GM23338 (cell line): ENCODE data around the gene L2HGDH. TPM values are rescaled to one million over a fixed set of nuclear protein-coding genes. Genes with fewer than 3 reads are reported as not detected.

Experiments
- ATAC-seq: fragments of 200-7000 bp; cut with Tn5 transposase; 3 replicates; pipeline ENCODE4 v1.9.1; 2020
- DNase-seq: peaks from one replicate; pipeline ENCODE4 v3.0.0-alpha.2; 2015; ENCODE audit warnings: low spot score
- H2AFZ ChIP-seq: fragments of 200-600 bp; sonication (generic); 2 replicates; pipeline ENCODE4 v1.8.0; 2016; ENCODE audit warnings: antibody characterized with exemption, mild to moderate bottlenecking, moderate library complexity
- H3F3A ChIP-seq: fragments of 200-600 bp; sonication (generic); replicated peaks from 2 replicates; pipeline ENCODE4 v1.8.0; 2017; ENCODE audit warnings: antibody characterized with exemption, mixed run types, low read depth
- H3K27ac ChIP-seq: fragments of 200-600 bp; sonication (generic); 2 replicates; pipeline ENCODE4 v1.6.1; 2016; ENCODE audit warnings: low read depth
- H3K27me3 ChIP-seq: fragments of 200-600 bp; sonication (generic); 2 replicates; pipeline ENCODE4 v1.8.0; 2016; ENCODE audit warnings: mild to moderate bottlenecking, mixed run types, moderate library complexity; ENCODE audit not compliant: insufficient read depth
- H3K36me3 ChIP-seq: fragments of 200-600 bp; sonication (generic); 2 replicates; pipeline ENCODE4 v1.8.0; 2016; ENCODE audit warnings: mild to moderate bottlenecking; ENCODE audit not compliant: insufficient read depth
- H3K4me1 ChIP-seq: fragments of 200-600 bp; sonication (generic); 2 replicates; pipeline ENCODE4 v1.8.0; 2016; ENCODE audit warnings: mild to moderate bottlenecking, moderate library complexity; ENCODE audit not compliant: insufficient read depth
- H3K4me2 ChIP-seq: fragments of 200-600 bp; sonication (generic); 2 replicates; pipeline ENCODE4 v1.7.1; 2017; ENCODE audit warnings: mixed run types
- H3K4me3 ChIP-seq: fragments of 200-600 bp; sonication (generic); 2 replicates; pipeline ENCODE4 v1.6.1; 2016; ENCODE audit warnings: mixed run types
- H3K79me2 ChIP-seq: fragments of 200-600 bp; sonication (generic); replicated peaks from 2 replicates; pipeline ENCODE4 v1.8.0; 2017; ENCODE audit warnings: mild to moderate bottlenecking; ENCODE audit not compliant: insufficient read depth
- H3K9me2 ChIP-seq: fragments of 200-600 bp; sonication (generic); 2 replicates; pipeline ENCODE4 v1.8.0; 2017; ENCODE audit not compliant: insufficient read depth
- H4K20me1 ChIP-seq: fragments of 200-600 bp; sonication (generic); replicated peaks from 2 replicates; pipeline ENCODE4 v1.8.0; 2017; ENCODE audit warnings: mild to moderate bottlenecking; ENCODE audit not compliant: insufficient read depth
- H3K27ac Mint-ChIP-seq: 2 replicates; pipeline ENCODE4 v1.8.0; 2020; ENCODE audit warnings: inconsistent platforms, mild to moderate bottlenecking, moderate library complexity, mixed read lengths
- H3K27me3 Mint-ChIP-seq: 3 replicates; pipeline ENCODE4 v1.8.0; 2022; ENCODE audit warnings: low read depth, mild to moderate bottlenecking, moderate library complexity, mixed read lengths, inconsistent platforms; ENCODE audit not compliant: insufficient read depth, poor library complexity
- H3K36me3 Mint-ChIP-seq: 3 replicates; pipeline ENCODE4 v1.8.0; 2021; ENCODE audit warnings: low read depth, mild to moderate bottlenecking, inconsistent platforms, moderate library complexity, mixed read lengths
- H3K4me1 Mint-ChIP-seq: 3 replicates; pipeline ENCODE4 v1.8.0; 2020; ENCODE audit warnings: mild to moderate bottlenecking, inconsistent platforms, mixed read lengths
- H3K4me3 Mint-ChIP-seq: 3 replicates; pipeline ENCODE4 v1.8.0; 2021; ENCODE audit warnings: moderate library complexity, mild to moderate bottlenecking, inconsistent platforms, mixed read lengths
- H3K9me3 Mint-ChIP-seq: 3 replicates; pipeline ENCODE4 v1.8.0; 2020; ENCODE audit warnings: moderate library complexity, mild to moderate bottlenecking, inconsistent platforms, mixed read lengths
- CREB1 ChIP-seq: fragments of 250-450 bp; sonication (Bioruptor Pico); IDR thresholded peaks from 2 replicates; pipeline ENCODE4 v1.5.0; 2020; ENCODE audit warnings: low read depth, mild to moderate bottlenecking, moderate library complexity
- ETS1 ChIP-seq: IDR thresholded peaks from 2 replicates; pipeline ENCODE4 v1.6.1; 2016; ENCODE audit warnings: antibody characterized with exemption
- EZH2phosphoT487 ChIP-seq: fragments of 200-600 bp; sonication (generic); IDR thresholded peaks from one replicate; pipeline ENCODE4 v1.8.1; 2018; ENCODE audit warnings: antibody characterized with exemption; ENCODE audit not compliant: unreplicated experiment
- JUNB ChIP-seq: IDR thresholded peaks from one replicate; pipeline ENCODE4 v1.6.1; 2016; ENCODE audit warnings: antibody characterized with exemption; ENCODE audit not compliant: unreplicated experiment
- NANOG ChIP-seq: IDR thresholded peaks from 2 replicates; pipeline ENCODE4 v1.6.1; 2016; ENCODE audit warnings: antibody characterized with exemption, borderline replicate concordance
- STAT1 ChIP-seq: IDR thresholded peaks from one replicate; pipeline ENCODE4 v1.6.1; 2016; ENCODE audit warnings: antibody characterized with exemption; ENCODE audit not compliant: unreplicated experiment
- ZNF114 ChIP-seq: fragments of 250-450 bp; sonication (Bioruptor Pico); IDR thresholded peaks from 2 replicates; pipeline ENCODE4 v1.5.0; 2020; ENCODE audit warnings: mild to moderate bottlenecking, moderate library complexity
- ZNF331 ChIP-seq: fragments of 250-450 bp; sonication (Bioruptor Pico); IDR thresholded peaks from 2 replicates; pipeline ENCODE4 v1.5.0; 2020; ENCODE audit warnings: low read depth, mild to moderate bottlenecking, moderate library complexity
- polyA plus RNA-seq: library from polyadenylated mRNA; unstranded; fragments of >200 nt; fragmentation: Nextera tagmentation; extraction: Ambion mirVana; gene quantifications from 2 replicates; pipeline ENCODE4 v1.2.1, GENCODE V29; 2016
- total RNA-seq: library from RNA; depleted of rRNA; stranded (reverse); fragments of >200 nt; shearing (Covaris generic); gene quantifications from 2 replicates; pipeline ENCODE4 v1.2.3, GENCODE V29; 2014
- TF ChIP-seq, protein P1 (sequence below): fragments of 250-450 bp; sonication (Bioruptor Pico); IDR thresholded peaks from 2 replicates; pipeline ENCODE4 v1.5.0; 2020; ENCODE audit warnings: mild to moderate bottlenecking, moderate library complexity
- TF ChIP-seq, protein P2 (sequence below): IDR thresholded peaks from one replicate; pipeline ENCODE4 v1.6.1; 2018; ENCODE audit warnings: antibody characterized with exemption; ENCODE audit not compliant: unreplicated experiment
- TF ChIP-seq, protein P3 (sequence below), 2 experiments: fragments of 200-600 bp in 1 of 2; sonication (generic) in 1 of 2; conservative IDR thresholded peaks; 2 replicates each; pipeline versions ENCODE4 v1.5.1 to v1.6.1; 2016 to 2017; ENCODE audit warnings: antibody characterized with exemption in 2 of 2, low read depth in 2 of 2, mild to moderate bottlenecking in 2 of 2, moderate library complexity in 1 of 2

L2HGDH gene
- total and polyA plus RNA-seq, 2 experiments from 2014 or later = 13.5 to 28.5 TPM

DNA sequence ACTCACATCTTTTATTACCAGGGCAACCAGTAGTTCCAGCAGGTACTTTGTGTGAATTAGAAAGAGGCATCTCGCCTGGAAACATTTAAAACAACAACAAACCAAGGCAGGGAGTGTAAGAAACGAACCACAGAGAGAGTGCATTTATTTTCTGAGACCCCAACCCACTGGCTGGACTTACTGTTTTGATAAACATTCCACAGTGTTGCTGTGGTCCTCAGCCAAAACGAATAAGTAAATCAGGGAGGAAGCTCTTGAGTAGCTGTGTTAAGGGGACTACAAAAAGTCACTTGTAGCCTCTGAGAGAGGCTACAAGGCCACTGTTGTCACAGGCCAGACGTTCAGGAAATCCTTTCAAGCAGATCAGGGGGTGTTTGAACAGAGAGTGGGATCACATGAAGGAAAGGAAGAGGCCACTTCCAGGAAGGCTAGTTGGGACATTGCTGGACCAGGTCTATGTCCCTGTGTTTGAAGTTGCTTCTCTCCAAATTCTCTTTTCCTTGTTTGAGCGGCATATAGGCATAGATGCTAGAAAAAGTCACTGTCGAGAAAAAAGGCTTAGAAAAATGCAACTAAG, 33.9 kb upstream of the L2HGDH start:
- no peak overlapping the region for H3K4me3 Mint-ChIP-seq
- H4K20me1 ChIP-seq = no peaks in the 10 kb centered on the region
- DNase-seq (no peak), ATAC-seq (no peak)
- peak overlapping the region; percentile 80 for H2AFZ ChIP-seq
- no peaks in the 10 kb centered on the region; the same call in none of the 2 replicates for H3K4me1 ChIP-seq
- H3K79me2 ChIP-seq = no peaks in the 10 kb centered on the region
- no peaks in the 10 kb centered on the region for H3K27me3 ChIP-seq
- H3K36me3 ChIP-seq = no peaks in the 10 kb centered on the region
- H3K27ac ChIP-seq = peak overlapping the region; percentile 28
- H3K27ac Mint-ChIP-seq = no peak overlapping the region
- H3K4me2 ChIP-seq = no peak overlapping the region
- H3F3A ChIP-seq = no peaks in the 10 kb centered on the region
- no peaks in the 10 kb centered on the region for H3K9me3 Mint-ChIP-seq
- H3K4me3 ChIP-seq = no peak overlapping the region
- peaks cover 29% of the 10 kb centered on the region for H3K4me1 Mint-ChIP-seq
- peaks cover 2% of the 10 kb centered on the region for H3K27me3 Mint-ChIP-seq
- no peaks in the 10 kb centered on the region for H3K9me2 ChIP-seq
- H3K36me3 Mint-ChIP-seq = no peaks in the 10 kb centered on the region
- TF ChIP-seq, protein P1, sequence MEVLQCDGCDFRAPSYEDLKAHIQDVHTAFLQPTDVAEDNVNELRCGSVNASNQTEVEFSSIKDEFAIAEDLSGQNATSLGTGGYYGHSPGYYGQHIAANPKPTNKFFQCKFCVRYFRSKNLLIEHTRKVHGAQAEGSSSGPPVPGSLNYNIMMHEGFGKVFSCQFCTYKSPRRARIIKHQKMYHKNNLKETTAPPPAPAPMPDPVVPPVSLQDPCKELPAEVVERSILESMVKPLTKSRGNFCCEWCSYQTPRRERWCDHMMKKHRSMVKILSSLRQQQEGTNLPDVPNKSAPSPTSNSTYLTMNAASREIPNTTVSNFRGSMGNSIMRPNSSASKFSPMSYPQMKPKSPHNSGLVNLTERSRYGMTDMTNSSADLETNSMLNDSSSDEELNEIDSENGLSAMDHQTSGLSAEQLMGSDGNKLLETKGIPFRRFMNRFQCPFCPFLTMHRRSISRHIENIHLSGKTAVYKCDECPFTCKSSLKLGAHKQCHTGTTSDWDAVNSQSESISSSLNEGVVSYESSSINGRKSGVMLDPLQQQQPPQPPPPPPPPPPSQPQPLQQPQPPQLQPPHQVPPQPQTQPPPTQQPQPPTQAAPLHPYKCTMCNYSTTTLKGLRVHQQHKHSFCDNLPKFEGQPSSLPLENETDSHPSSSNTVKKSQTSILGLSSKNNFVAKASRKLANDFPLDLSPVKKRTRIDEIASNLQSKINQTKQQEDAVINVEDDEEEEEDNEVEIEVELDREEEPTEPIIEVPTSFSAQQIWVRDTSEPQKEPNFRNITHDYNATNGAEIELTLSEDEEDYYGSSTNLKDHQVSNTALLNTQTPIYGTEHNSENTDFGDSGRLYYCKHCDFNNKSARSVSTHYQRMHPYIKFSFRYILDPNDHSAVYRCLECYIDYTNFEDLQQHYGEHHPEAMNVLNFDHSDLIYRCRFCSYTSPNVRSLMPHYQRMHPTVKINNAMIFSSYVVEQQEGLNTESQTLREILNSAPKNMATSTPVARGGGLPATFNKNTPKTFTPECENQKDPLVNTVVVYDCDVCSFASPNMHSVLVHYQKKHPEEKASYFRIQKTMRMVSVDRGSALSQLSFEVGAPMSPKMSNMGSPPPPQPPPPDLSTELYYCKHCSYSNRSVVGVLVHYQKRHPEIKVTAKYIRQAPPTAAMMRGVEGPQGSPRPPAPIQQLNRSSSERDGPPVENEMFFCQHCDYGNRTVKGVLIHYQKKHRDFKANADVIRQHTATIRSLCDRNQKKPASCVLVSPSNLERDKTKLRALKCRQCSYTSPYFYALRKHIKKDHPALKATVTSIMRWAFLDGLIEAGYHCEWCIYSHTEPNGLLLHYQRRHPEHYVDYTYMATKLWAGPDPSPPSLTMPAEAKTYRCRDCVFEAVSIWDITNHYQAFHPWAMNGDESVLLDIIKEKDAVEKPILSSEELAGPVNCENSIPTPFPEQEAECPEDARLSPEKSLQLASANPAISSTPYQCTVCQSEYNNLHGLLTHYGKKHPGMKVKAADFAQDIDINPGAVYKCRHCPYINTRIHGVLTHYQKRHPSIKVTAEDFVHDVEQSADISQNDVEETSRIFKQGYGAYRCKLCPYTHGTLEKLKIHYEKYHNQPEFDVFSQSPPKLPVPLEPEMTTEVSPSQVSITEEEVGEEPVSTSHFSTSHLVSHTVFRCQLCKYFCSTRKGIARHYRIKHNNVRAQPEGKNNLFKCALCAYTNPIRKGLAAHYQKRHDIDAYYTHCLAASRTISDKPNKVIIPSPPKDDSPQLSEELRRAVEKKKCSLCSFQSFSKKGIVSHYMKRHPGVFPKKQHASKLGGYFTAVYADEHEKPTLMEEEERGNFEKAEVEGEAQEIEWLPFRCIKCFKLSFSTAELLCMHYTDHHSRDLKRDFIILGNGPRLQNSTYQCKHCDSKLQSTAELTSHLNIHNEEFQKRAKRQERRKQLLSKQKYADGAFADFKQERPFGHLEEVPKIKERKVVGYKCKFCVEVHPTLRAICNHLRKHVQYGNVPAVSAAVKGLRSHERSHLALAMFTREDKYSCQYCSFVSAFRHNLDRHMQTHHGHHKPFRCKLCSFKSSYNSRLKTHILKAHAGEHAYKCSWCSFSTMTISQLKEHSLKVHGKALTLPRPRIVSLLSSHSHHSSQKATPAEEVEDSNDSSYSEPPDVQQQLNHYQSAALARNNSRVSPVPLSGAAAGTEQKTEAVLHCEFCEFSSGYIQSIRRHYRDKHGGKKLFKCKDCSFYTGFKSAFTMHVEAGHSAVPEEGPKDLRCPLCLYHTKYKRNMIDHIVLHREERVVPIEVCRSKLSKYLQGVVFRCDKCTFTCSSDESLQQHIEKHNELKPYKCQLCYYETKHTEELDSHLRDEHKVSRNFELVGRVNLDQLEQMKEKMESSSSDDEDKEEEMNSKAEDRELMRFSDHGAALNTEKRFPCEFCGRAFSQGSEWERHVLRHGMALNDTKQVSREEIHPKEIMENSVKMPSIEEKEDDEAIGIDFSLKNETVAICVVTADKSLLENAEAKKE = no peak
- TF ChIP-seq EZH2phosphoT487 = no peak
- TF ChIP-seq, protein P2, sequence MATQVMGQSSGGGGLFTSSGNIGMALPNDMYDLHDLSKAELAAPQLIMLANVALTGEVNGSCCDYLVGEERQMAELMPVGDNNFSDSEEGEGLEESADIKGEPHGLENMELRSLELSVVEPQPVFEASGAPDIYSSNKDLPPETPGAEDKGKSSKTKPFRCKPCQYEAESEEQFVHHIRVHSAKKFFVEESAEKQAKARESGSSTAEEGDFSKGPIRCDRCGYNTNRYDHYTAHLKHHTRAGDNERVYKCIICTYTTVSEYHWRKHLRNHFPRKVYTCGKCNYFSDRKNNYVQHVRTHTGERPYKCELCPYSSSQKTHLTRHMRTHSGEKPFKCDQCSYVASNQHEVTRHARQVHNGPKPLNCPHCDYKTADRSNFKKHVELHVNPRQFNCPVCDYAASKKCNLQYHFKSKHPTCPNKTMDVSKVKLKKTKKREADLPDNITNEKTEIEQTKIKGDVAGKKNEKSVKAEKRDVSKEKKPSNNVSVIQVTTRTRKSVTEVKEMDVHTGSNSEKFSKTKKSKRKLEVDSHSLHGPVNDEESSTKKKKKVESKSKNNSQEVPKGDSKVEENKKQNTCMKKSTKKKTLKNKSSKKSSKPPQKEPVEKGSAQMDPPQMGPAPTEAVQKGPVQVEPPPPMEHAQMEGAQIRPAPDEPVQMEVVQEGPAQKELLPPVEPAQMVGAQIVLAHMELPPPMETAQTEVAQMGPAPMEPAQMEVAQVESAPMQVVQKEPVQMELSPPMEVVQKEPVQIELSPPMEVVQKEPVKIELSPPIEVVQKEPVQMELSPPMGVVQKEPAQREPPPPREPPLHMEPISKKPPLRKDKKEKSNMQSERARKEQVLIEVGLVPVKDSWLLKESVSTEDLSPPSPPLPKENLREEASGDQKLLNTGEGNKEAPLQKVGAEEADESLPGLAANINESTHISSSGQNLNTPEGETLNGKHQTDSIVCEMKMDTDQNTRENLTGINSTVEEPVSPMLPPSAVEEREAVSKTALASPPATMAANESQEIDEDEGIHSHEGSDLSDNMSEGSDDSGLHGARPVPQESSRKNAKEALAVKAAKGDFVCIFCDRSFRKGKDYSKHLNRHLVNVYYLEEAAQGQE = no peak
- TF ChIP-seq ZNF331 (CRISPR knock-in tag) = no peak
- TF ChIP-seq CREB1 (CRISPR knock-in tag) = no peak
- TF ChIP-seq, protein P3, sequence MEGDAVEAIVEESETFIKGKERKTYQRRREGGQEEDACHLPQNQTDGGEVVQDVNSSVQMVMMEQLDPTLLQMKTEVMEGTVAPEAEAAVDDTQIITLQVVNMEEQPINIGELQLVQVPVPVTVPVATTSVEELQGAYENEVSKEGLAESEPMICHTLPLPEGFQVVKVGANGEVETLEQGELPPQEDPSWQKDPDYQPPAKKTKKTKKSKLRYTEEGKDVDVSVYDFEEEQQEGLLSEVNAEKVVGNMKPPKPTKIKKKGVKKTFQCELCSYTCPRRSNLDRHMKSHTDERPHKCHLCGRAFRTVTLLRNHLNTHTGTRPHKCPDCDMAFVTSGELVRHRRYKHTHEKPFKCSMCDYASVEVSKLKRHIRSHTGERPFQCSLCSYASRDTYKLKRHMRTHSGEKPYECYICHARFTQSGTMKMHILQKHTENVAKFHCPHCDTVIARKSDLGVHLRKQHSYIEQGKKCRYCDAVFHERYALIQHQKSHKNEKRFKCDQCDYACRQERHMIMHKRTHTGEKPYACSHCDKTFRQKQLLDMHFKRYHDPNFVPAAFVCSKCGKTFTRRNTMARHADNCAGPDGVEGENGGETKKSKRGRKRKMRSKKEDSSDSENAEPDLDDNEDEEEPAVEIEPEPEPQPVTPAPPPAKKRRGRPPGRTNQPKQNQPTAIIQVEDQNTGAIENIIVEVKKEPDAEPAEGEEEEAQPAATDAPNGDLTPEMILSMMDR (conservative IDR thresholded peaks at IDR 0.05; ENCODE audit: low read depth in 2 of 2) = no peak
- TF ChIP-seq ETS1 = no peak
- TF ChIP-seq STAT1 = no peak
- no peak for TF ChIP-seq JUNB
- TF ChIP-seq NANOG = no peak
- TF ChIP-seq ZNF114 (CRISPR knock-in tag) = no peak
